M059J (cell line): Measurements from ENCODE around the gene HAO2. TPM values are rescaled to one million over a fixed set of nuclear protein-coding genes. Genes with fewer than 3 reads are reported as not detected.
"Not testable (repeated sequence)": the region's sequence is repeated elsewhere in the genome, so short reads cannot be mapped to it uniquely, and the experiment has no call there.

Source experiments
- DNase-seq: peaks from one replicate; pipeline ENCODE4 v3.0.0-alpha.2; 2012; ENCODE audit warnings: low read depth
- total RNA-seq: library from RNA; depleted of rRNA; stranded (reverse); fragments of >200 nt; shearing (Covaris generic); gene quantifications from 2 replicates; pipeline ENCODE4 v1.2.3, GENCODE V29; 2014; rRNA removed

Gene HAO2
- total RNA-seq: not detected in 2 replicates

DNA sequence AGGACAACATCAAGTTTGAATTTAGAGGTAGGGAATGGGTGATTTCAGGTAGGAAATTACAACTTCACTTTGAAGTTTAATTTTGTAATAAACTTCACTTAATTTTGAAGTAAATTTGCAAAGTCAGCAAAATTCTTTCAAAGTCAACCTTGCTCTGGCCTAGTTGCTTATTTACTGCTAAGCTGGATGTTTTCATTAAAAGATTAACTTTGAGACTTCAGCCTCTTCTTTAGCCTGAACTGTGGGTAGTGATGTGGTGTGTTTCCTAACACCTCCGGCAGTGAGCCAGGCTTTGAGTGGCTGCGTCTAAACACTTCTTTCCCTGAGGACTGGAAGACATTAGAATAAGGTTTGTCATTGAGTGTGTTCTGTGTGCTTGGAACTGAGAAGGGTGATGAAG, at the start of gene HAO2:
TSS of gene HAO2 (plus strand) at position 232 of the 400 bp plus-strand sequence. CDS start 12,301 bp downstream, outside the sequence.
- no peak for DNase-seq

DNA sequence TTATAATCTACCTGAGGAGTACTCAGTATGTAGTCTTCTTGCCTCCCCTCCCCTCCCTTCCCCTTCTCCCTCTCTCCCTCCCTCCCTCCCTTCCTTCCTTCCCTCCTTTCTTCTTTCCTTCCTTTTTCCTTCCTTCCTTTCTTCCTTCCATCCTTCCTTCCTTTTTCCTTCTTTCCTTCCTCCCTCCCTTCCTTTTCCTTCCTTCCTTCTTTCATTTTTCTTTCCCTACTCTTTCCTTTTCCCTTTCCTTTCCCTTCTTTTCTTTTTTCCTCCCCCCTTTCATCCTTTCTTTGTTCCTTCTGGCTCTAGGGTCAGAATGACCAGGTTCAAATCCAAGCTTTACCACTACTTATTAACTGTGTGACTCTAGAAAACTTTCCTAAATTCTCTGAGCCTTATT, 48.5 kb upstream of the HAO2 start:
- no peak for DNase-seq

DNA sequence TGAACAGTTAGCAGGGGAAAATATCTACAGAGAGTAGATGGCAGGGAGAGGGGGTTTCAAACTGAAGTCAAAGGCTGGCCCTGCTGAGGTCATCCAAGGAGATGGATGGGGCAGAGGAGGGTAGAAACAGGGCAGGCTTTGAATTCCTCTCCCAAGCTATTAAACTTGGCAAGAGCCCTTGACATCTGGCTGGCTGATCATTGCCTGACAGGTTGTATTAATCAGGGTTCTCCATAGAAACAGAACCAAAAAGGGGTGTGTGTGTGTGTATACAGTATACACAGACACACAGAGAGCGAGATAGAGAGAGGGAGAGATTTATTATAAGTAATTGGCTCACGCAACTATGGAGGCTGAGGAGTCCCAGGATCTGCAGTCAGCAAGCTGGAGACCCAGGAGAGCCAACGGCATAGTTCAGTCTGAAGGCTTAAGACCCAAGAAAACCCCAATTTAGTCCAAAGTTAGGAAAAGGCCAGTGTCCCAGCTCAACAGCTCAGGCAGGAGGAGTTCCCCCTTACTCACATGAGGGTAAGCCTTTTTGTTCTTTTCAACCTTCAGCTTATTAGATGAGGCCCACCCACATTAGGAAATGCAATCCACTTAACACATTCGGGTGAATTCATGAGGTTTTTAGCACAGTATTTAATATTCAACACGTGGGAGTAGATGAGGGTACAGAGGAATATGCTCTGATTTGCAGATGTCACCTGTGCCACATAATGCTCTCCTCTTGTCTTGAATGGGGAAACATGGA, 46.7 kb upstream of the HAO2 start:
- DNase-seq: no peak

DNA sequence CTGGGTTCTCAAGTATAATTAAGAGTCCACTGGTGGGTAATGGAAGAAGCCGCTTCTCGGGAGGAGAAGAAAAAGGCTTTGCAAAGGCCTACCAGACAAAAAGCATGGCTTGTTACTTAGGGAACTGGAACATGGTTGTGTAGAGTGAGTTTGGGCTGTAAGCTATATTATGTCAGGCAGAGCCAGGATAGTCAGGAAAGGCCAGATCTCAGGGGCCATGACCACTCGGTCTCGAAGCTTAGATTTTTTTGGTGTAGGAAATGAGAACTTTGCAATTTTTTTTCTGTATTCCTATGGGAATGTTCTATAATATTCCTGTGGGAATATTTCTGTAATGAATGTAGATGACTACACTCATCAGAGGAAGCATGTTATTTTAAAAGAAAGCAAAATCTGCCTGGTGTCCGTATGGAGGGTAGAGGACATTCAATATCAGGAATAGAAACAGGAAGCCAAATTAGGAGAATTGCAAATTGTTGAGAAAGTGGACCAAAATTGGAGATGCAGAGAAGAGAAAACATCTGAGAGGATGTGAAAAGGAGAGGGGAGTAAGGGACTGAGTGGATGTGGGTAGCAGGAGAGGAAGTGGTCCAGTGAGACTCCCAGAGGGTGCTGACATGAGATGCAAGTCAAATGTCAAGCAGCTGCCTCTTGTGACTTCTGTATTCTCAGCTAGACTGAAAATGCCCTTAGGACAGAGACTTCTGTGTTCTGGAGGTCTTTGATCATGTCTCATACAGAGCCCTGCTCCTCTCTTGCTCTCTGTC, 45.2 kb upstream of the HAO2 start:
- DNase-seq: no peak

DNA sequence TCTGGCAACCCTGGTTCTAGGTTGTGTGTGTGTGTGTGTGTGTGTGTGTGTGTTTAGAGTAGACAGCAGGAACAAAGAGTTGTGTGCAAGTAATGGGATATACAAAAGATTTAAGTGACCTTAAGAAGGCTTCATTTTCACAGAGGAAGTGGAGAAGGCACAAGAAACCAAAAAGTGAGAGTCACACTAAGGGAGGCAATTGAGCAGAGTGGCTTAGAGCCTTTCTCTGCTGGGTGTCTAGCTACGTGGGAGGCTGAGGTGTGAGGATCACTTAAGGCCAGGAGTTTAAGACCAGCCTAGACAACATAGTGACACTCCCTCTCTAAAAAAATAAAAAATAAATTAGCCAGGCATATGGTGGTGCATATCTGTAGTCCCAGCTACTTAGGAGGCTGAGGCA, 44.4 kb upstream of the HAO2 start:
- DNase-seq: no peak

DNA sequence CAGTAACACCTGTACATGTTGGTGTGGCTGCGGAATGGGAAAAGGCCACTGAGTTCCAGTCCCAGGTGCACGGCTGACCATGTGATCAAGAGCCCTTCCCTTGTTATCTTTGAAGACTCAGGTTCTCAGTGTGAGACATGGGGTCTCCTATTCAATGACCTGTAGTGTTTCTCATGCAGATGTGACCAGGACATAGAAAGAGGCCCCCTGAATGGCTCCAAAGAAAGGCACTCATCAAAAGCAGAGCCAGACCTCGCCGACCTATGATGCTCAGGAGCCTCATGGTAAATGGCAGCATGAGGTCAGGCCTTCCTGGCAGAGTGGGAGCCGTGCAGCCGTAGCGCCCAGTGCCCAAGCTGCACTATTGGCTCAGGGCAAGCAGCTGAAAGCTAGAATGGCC, 42.3 kb upstream of the HAO2 start:
- DNase-seq: no peak

DNA sequence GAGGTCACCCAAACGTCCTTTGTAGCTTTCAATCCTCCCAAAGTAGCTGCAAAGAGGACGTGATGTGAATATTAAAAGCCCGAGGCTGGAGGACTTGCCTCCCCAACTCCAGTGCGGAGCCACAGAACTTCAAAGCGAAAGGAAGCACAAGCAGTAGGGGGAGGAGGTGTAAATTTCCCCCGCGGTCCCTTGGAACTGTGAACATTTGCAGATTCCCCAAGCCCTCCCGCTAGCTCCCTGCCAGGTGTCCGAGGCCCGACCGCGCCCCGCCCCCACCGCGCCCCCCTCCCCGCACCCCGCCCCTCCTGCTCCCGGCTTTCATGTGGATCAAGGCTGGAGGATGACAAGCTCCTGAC, 41.5 kb upstream of the HAO2 start:
- DNase-seq: peak; percentile 11

DNA sequence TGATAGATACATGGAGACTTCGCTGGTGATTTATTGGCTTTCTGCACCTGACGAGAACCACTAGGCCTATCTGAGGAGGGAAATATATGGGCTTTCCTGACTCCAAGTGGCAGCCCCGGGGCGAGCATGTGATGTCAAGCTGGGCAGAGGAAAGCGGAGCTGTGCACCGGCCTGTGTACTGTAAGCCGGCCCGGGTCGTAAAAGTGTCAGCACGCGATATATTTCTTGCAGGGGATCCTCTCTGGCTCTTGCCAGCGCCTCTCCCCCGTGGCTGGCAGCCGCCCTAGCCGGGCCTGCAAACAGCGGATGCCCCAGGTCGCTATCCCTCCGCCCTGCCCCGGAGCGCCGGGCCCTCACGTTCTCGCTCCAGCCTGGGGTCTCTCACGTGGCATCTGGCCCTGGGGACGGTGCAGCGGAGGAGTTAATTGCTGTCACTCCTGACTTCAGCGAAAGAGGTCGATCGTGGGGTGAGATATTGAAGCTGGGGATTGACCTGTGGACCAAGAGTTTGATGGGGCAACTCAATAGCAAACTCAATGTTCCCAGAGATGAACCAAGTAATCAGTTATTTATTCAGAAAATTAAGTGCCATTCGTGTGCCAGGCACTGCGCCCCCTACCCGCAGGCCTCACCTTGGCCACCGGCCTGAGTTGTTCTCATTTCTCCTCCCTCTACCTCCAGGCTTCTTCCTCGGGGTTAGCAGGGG, 41.0 kb upstream of the HAO2 start:
- peak; percentile 48 for DNase-seq

DNA sequence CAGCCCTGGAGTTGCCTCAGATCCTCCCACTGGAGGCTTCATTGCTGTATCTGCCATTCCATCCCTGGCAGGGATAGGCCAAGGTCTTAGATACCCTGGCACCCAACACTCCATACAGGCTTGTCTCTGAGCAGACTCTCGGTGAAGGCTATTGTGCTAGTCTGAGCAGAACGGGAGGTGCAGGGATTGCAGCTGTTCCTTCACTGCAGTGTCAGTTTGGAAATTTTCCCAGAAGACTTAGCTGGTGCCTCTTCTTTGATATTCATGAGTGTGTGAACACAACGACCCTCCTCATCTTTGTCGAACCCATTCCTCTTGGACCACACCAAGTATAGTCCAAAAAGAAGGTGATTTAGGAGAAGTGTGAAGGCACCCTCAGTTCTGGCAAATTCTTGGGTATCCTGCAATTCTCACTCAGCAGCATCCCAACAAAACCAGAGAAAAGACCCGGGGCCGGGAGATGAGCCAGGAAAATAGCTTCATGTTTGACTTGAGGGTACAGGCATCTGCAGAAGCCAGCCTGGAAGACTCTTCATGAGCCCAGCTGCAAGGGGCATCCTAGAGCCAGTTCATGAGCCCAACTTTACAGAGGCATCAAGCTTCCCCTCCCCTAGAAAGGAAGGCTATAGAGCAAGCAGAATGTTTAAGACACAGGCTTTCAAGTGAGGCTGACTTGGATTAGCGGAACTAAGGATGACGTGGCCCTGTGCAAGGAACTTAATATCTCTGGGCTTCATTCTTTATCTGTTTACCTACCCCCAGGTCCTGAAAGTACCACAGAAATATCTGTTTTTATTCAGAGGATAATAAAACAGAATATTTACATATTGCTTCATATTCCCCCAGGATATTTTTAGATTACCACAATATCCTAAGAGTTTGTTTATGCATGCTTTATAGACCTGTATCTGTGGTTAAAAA, 38.8 kb upstream of the HAO2 start:
- peak; percentile 25 for DNase-seq

DNA sequence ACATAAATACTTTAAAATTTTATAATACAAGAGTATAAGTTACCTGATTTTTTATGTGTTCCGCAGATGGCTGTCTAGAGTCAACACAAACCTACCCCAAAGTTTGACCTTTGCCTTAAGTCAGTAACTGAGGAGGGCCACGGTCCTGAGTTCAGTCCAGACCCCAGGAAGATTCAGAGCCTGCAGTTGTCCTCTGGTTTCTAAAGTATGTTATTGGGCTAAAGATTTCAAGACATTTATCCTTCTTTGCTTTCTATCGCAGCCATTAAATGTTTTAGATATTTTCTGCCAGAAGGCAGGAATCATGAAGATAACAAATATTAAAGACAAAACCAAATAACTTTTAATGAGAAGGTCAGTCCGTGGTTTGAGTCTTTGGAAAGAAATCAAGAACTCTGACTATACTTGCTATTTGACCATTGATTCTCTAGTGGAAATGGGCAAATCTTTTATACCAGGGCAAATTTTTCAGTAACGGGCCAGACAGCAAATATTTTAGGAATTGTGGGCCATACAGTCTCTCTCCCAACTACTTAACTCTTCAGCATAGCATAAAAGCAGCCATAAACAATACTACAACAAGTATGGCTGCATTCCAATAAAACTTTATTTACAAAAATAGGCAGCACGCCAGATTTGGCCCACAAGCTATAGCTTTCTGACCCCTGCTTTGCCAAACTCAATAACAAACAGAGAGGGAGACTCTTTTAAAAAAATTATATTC, 38.0 kb upstream of the HAO2 start:
- peak; percentile 4 for DNase-seq

DNA sequence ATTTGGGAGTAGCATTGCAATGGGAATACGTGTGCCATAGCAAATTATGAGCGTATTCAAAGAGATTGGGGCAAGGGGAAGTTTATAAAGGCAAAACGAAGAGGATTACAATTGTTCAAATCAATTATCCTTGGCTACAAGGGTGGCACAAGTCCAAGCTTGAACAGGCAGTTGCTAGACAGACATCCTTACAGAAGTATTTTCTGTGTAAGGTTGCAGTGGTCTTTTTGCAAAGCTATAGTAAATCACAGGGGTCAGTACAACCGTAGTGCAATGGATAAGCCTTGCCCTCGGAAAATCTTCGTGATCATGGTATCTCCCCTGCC, 37.4 kb upstream of the HAO2 start:
- DNase-seq: no peak

DNA sequence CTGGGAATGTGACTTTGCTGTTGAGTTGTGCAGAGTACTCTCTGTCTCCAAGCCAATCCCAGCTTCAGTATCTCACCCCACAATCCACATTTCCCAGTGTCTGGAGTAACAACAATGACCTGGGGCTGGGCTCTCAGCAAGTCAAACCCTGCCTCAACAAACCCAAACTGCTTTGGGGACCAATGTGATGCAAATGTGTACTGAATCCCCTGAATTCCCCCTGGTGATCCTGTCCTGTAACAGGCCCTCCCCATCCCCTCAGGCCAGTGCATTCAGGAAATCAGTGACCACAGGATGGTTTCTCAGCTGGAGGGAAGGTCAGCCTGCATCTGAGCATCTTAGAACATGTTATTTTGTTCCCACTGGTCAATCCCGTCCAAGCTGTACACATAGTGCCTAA, 36.7 kb upstream of the HAO2 start:
- peak; percentile 5 for DNase-seq

DNA sequence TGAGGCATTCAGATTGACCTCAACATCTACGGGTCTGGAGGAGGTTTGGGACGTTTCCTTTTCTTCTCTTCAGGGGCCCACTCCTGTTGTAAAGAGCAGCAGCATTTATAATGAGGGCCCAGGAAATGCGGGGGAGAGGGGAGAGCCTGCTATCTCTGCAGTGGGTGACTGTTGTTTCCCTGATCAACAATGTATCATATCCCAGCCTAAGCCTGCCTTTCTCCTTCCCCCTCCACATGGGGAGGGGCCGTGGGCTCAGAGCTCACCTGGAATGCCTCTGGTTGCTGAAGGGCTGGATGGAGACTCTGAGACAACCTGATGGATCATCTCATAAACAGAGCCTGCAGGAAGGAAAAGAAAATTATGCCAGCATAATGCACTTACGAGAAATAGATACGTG, 36.0 kb upstream of the HAO2 start:
- DNase-seq: no peak

DNA sequence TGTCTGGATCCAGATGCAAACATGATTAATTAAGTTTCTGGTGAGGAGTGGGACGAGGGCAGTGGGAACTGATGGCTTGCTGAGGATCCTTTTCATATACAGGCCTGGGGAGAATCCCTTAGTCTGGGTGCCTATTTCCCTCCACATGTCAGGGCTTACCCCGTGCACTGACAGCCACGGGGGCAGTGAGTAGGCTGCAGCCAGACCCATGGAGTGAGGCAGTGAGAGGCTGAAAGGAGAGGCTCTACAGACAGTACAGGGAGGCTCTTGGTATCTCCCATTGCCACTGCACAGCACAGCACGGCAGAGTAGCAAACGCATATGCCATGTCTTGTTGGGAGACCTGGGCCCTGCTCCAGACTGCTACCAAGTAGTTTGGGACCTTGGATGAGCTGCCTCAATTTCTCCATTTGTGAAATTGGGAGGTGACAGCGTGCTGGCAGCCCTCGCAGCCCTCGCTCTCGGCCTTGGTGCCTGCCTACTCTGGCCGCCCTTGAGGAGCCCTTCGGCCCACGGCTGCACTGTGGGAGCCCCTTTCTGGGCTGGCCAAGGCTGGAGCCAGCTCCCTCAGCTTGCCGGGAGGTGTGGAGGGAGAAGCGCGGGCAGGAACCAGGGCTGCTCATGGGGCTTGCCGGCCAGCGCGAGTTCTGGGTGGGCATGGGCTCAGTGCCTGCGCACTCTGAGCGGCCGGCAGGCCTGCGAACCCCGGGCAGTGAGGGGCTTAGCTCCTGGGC, 35.3 kb upstream of the HAO2 start:
- no peak for DNase-seq

DNA sequence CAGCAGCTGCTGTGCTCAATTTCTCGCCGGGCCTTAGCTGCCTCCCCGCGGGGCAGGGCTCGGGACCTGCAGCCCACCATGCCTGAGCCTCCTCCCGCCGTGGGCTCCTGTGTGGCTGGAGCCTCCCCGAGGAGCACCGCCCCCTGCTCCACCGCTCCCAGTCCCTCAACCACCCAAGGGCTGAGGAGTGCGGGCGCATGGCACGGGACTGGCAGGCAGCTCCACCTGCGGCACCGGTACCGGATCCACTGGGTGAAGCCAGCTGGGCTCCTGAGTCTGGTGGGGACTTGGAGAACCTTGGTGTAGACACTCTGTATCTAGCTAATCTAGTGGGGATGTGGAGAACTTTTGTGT, 34.7 kb upstream of the HAO2 start:
- not testable (repeated sequence) for DNase-seq

DNA sequence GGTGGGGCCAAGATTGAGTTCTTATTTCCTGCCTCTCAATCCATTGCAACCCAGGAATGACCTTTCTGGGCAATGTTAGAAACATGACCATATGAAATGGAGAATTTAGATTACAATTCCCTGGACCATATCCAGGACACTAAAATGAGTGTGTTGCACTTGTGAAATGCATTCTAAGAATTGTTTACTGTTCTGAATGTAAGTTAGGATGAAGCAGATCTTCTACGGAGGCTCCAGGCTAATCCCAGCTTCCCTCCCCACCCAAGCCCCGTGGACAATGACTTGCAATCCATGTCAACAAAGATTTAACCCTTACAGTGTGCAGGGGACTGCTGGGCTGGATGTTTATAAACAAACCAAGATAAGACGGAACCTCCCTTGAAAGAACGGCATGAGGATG, 31.7 kb upstream of the HAO2 start:
- DNase-seq: no peak

DNA sequence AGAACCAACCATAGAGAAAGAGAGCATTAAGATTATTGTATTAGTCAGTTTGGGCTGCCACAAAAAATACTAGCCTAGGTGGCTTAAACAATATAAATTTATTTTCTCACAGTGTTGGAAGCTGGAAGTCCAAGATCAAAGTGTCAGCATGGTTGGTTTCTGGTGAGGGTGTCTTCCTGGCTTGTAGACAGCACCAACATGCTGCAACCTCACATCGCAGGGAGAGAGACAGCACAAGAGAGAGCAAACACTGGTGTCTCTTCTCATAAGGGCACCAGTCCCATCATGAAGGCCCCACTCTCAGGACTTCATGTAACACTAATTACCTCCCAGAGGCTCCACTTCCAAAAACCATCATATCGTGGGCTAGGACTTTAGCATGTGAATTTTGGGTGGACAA, 30.6 kb upstream of the HAO2 start:
- no peak for DNase-seq

DNA sequence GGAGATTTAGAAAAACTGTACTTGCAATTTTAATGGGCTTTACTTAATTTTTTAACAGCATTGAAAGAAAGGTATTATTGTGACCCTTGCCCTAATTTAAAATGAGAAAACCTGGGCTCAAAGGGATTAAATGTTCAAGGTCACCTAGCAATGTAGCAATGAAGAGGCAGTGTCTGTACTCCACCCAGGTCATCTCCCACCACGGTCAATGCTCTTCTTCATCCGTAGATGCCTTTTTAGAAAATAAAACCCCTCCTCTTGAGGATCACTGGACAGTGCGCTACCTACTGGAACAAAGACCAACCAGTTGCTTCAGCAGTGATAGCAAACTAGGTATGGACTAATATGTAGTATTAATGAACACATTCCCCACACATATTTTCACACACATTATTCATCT, 29.8 kb upstream of the HAO2 start:
- DNase-seq: no peak

DNA sequence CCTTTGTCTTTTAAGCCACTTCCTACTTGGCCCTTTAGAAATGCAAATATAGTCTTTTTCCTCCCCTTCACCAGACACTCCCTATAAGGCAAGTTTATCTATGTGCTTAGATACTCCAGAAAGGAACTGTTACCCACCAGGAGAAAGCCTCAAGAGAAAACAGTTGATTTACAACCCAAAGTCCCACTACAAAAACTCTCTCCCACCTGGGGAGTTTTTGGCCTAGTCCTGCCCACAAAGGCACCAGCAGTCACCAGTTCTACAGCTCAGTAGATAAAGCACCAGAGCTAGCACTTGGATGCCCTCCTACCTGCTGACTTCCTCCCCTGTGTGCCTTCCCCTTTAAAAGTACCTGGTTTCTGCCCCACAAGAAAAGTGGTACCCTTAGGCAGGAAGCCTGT, 27.7 kb upstream of the HAO2 start:
- no peak for DNase-seq

DNA sequence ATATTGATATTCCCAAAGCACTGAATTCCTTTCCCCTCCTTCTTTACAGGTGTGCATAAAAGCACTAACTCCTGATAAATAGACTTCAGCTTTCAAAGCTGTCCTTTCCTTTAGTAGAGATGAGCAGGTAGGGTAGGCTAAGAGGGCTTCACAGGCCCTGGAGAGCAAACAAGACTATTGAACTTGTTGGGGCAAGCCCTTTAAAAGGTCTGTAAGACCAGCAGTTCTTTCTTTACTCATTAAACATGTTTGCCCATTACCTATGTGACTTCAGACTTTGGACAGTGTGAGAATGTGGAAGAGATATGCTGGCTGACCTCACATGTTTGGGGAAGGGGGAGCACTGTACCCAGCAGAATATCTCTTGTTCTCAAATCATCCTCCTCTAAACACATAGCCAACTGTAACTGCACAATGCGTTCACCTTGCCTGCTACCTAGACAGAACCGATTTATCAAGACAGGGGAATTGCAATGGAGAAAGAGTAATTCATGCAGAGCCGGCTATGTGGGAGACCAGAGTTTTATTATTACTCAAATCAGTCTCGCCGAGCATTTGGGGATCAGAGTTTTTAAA, 27.1 kb upstream of the HAO2 start:
- no peak for DNase-seq
